IPS-18a (cell line): Measurements from ENCODE around the gene PTPRA.
"Not testable (repeated sequence)": the region's sequence is repeated elsewhere in the genome, so short reads cannot be mapped to it uniquely, and the experiment has no call there.

Source experiments
- H3K27ac ChIP-seq: one replicate; pipeline ENCODE4 v1.5.1; 2013; ENCODE audit warnings: low read length
- H3K27me3 ChIP-seq: one replicate; pipeline ENCODE4 v1.6.1; 2013; ENCODE audit warnings: mild to moderate bottlenecking, low read length; ENCODE audit not compliant: control insufficient read depth, insufficient read depth
- H3K36me3 ChIP-seq: one replicate; pipeline ENCODE4 v1.6.1; 2013; ENCODE audit warnings: low read depth, low read length; ENCODE audit not compliant: control insufficient read depth
- H3K4me1 ChIP-seq: one replicate; pipeline ENCODE4 v1.6.1; 2013; ENCODE audit warnings: low read depth, low read length; ENCODE audit not compliant: control insufficient read depth
- H3K4me3 ChIP-seq: one replicate; pipeline ENCODE4 v1.5.1; 2013; ENCODE audit warnings: low read length
- H3K9ac ChIP-seq: one replicate; pipeline ENCODE4 v1.6.1; 2013; ENCODE audit warnings: mild to moderate bottlenecking, low read length, moderate library complexity
- H3K9me3 ChIP-seq: one replicate; pipeline ENCODE4 v1.6.1; 2013; ENCODE audit warnings: low read depth, low read length; ENCODE audit not compliant: control insufficient read depth

The PTPRA gene

GRCh38 chr20:2891343-2891742 lies 18.1 kb downstream of the PTPRA start:
- Histone ChIP-seq H3K27me3 (no peaks in the 10 kb centered on the region), H3K36me3 (no peaks in the 10 kb centered on the region), H3K27ac (no peak overlapping the region), H3K9ac (no peak overlapping the region), H3K9me3 (no peaks in the 10 kb centered on the region), H3K4me3 (no peak overlapping the region), H3K4me1 (no peaks in the 10 kb centered on the region)

- Histone ChIP-seq H3K9ac (no peak overlapping the region), H3K9me3 (no peaks in the 10 kb centered on the region), H3K27ac (no peak overlapping the region), H3K4me1 (no peaks in the 10 kb centered on the region), H3K27me3 (no peaks in the 10 kb centered on the region), H3K4me3 (no peak overlapping the region), H3K36me3 (no peaks in the 10 kb centered on the region)
Measured at GRCh38 chr20:2892376-2892775, 19.1 kb downstream of the PTPRA start.

- no peak overlapping the region for H3K4me3 ChIP-seq
- H3K27ac ChIP-seq, result no peak overlapping the region
- H3K27me3 ChIP-seq, result no peaks in the 10 kb centered on the region
- no peaks in the 10 kb centered on the region for H3K4me1 ChIP-seq
- H3K9ac ChIP-seq, result no peak overlapping the region
- H3K9me3 ChIP-seq, result no peaks in the 10 kb centered on the region
- no peaks in the 10 kb centered on the region for H3K36me3 ChIP-seq
Measured at GRCh38 chr20:2894221-2894620, 20.9 kb downstream of the PTPRA start.

GRCh38 chr20:2895154-2895553 lies 21.9 kb downstream of the PTPRA start:
- not testable (repeated sequence) for H3K4me3 ChIP-seq, H3K4me1 ChIP-seq, H3K27ac ChIP-seq, H3K9me3 ChIP-seq, H3K9ac ChIP-seq, H3K36me3 ChIP-seq, H3K27me3 ChIP-seq

- no peak overlapping the region for H3K27ac ChIP-seq
Measured at GRCh38 chr20:2899243-2899642, 26.0 kb downstream of the PTPRA start.

GRCh38 chr20:2900845-2901592 lies 27.7 kb downstream of the PTPRA start:
- no peak overlapping the region for H3K27ac ChIP-seq
- no peaks in the 10 kb centered on the region for H3K36me3 ChIP-seq
- no peaks in the 10 kb centered on the region for H3K4me1 ChIP-seq
- no peaks in the 10 kb centered on the region for H3K27me3 ChIP-seq
- H3K9me3 ChIP-seq, result no peaks in the 10 kb centered on the region
- no peak overlapping the region for H3K4me3 ChIP-seq
- no peak overlapping the region for H3K9ac ChIP-seq

More at GRCh38 chr20:2899243-2899642, 26.0 kb downstream of the PTPRA start:
- Histone ChIP-seq H3K9me3 (no peaks in the 10 kb centered on the region), H3K9ac (no peak overlapping the region), H3K27me3 (no peaks in the 10 kb centered on the region), H3K4me3 (no peak overlapping the region), H3K4me1 (no peaks in the 10 kb centered on the region), H3K36me3 (no peaks in the 10 kb centered on the region)

- Histone ChIP-seq H3K27ac (no peak overlapping the region), H3K9me3 (no peaks in the 10 kb centered on the region)
Measured at GRCh38 chr20:2902291-2902690, 29.0 kb downstream of the PTPRA start.

GRCh38 chr20:2902818-2903217 lies 29.5 kb downstream of the PTPRA start:
- Histone ChIP-seq H3K4me3 (no peak overlapping the region), H3K27ac (no peak overlapping the region), H3K4me1 (no peaks in the 10 kb centered on the region), H3K36me3 (no peaks in the 10 kb centered on the region), H3K9me3 (no peaks in the 10 kb centered on the region), H3K9ac (no peak overlapping the region), H3K27me3 (no peaks in the 10 kb centered on the region)

More at GRCh38 chr20:2902291-2902690, 29.0 kb downstream of the PTPRA start:
- H3K9ac ChIP-seq, result no peak overlapping the region
- no peak overlapping the region for H3K4me3 ChIP-seq
- no peaks in the 10 kb centered on the region for H3K36me3 ChIP-seq
- H3K4me1 ChIP-seq, result no peaks in the 10 kb centered on the region
- no peaks in the 10 kb centered on the region for H3K27me3 ChIP-seq

- Histone ChIP-seq H3K36me3 (no peaks in the 10 kb centered on the region), H3K27me3 (no peaks in the 10 kb centered on the region), H3K9me3 (no peaks in the 10 kb centered on the region), H3K27ac (no peak overlapping the region), H3K4me1 (no peaks in the 10 kb centered on the region), H3K4me3 (no peak overlapping the region), H3K9ac (no peak overlapping the region)
Measured at GRCh38 chr20:2903686-2904085, 30.4 kb downstream of the PTPRA start.

- no peak overlapping the region for H3K9ac ChIP-seq
- H3K4me3 ChIP-seq, result no peak overlapping the region
- no peaks in the 10 kb centered on the region for H3K9me3 ChIP-seq
- H3K27me3 ChIP-seq, result no peaks in the 10 kb centered on the region
- H3K36me3 ChIP-seq, result no peaks in the 10 kb centered on the region
- peaks cover 5% of the 10 kb centered on the region for H3K4me1 ChIP-seq
- H3K27ac ChIP-seq, result no peak overlapping the region
Measured at GRCh38 chr20:2907519-2907918, 34.2 kb downstream of the PTPRA start.

- no peaks in the 10 kb centered on the region for H3K36me3 ChIP-seq
- H3K9ac ChIP-seq, result no peak overlapping the region
- peaks cover 5% of the 10 kb centered on the region for H3K4me1 ChIP-seq
- H3K4me3 ChIP-seq, result no peak overlapping the region
- no peaks in the 10 kb centered on the region for H3K27me3 ChIP-seq
- no peak overlapping the region for H3K27ac ChIP-seq
- H3K9me3 ChIP-seq, result no peaks in the 10 kb centered on the region
Measured at GRCh38 chr20:2909953-2910352, 36.7 kb downstream of the PTPRA start.

GRCh38 chr20:2911200-2911599 lies 37.9 kb downstream of the PTPRA start:
- H3K27ac ChIP-seq, result no peak overlapping the region

More at GRCh38 chr20:2911200-2911599, 37.9 kb downstream of the PTPRA start:
- Histone ChIP-seq H3K9ac (no peak overlapping the region), H3K4me1 (peaks cover 5% of the 10 kb centered on the region), H3K4me3 (no peak overlapping the region), H3K36me3 (no peaks in the 10 kb centered on the region), H3K9me3 (no peaks in the 10 kb centered on the region), H3K27me3 (no peaks in the 10 kb centered on the region)
